ENCODE measurements around the gene KCTD11. TPM values are rescaled to one million over a fixed set of nuclear protein-coding genes. Genes with fewer than 3 reads are reported as not detected.

KCTD11 gene
- total RNA-seq, 1 experiment from 2014 or later = 5.3 TPM

DNA sequence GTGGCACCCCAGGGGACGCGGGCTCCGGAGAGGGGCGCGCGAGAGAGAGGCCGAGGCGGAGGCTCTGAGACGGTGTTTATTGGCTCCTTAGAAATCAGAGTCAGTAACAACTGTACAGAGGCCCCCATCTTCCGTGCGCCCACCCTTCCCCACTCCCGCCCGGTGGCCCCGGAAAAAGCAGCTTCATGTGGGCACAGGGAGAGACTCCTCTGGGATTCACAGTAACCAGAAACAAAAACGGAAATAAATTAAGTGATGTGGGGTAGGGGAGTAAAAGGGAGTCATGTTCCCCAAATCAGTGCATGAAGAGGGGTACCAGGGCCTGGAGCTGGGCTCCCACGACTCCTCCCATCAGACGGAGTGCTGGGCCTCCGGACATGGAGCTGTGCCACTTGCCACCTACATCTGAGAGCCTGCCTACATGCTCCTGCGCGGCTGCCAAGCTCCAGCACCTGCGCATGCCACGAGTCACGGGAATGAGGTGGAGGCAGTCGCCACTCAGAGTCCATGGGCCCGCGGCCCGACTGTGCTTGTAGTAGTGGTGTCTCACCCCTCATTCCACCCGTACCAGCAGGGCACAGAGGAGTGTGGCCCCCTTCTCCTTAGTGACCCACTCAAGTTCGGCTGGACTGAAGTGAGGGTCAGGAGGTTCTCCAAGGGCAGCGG lies 36.3 kb upstream of the KCTD11 start:
- Histone ChIP-seq H3K23me2 (ENCODE audit: insufficient read length, low read depth, low read length, poor library complexity, severe bottlenecking) (peaks cover 10% of the 10 kb centered on the region), H3K4ac (ENCODE audit: low read depth, low read length) (no peak overlapping the region), H3K79me1 (ENCODE audit: insufficient read depth, low read depth, low read length, poor library complexity, severe bottlenecking) (no peaks in the 10 kb centered on the region), H3K27me3 (ENCODE audit: insufficient read depth, low read length) (no peaks in the 10 kb centered on the region), H4K5ac (ENCODE audit: insufficient read length, low read depth, low read length) (no peak overlapping the region), H3K79me2 (ENCODE audit: insufficient read depth, low read length) (no peaks in the 10 kb centered on the region), H4K91ac (ENCODE audit: insufficient read length, low read depth, low read length) (no peak overlapping the region), H3K14ac (ENCODE audit: insufficient read depth, low read length) (no peak overlapping the region; the same call in 1 of the 2 replicates), H2AK5ac (ENCODE audit: insufficient read length, low read length) (no peak overlapping the region), H4K20me1 (ENCODE audit: control insufficient read depth, insufficient read depth, insufficient read length) (no peaks in the 10 kb centered on the region), H3K56ac (ENCODE audit: insufficient read length, low read depth, low read length) (no peak overlapping the region), H4K8ac (replicated peaks; ENCODE audit: insufficient read length, low read depth, low read length) (no peak overlapping the region), H3K27ac (ENCODE audit: insufficient read length, low read depth, low read length) (no peak overlapping the region), H2BK12ac (ENCODE audit: insufficient read length, low read depth, low read length) (no peak overlapping the region), H3K23ac (ENCODE audit: insufficient read length, low read depth, low read length) (no peak overlapping the region), H3K9ac (ENCODE audit: extremely low read depth, insufficient read length, low read length) (peak overlapping the region; percentile 58), H3T11ph (ENCODE audit: low read length) (no peak overlapping the region), H3K4me2 (ENCODE audit: insufficient read depth, insufficient read length, low read length) (peak overlapping the region; percentile 50), H2BK5ac (ENCODE audit: insufficient read length, low read length) (no peak overlapping the region), H3K4me1 (ENCODE audit: insufficient read depth, low read length) (no peaks in the 10 kb centered on the region), H2BK20ac (ENCODE audit: low read depth, low read length, poor library complexity, severe bottlenecking) (no peak overlapping the region), H2BK15ac (ENCODE audit: low read depth, low read length) (no peak overlapping the region), H2BK120ac (ENCODE audit: low read depth, low read length, poor library complexity, severe bottlenecking) (no peak overlapping the region), H3K18ac (ENCODE audit: insufficient read length, low read depth, low read length) (peak overlapping the region; percentile 77), H2AFZ (ENCODE audit: low read length) (no peak overlapping the region), H3K9me3 (ENCODE audit: control insufficient read depth, low read depth, low read length) (no peaks in the 10 kb centered on the region)
- no peak for DNase-seq
- Mint-ChIP-seq H3K9me3 (no peaks in the 10 kb centered on the region; a peak in 1 of 5 replicates), H3K27ac (peak overlapping the region; percentile 79 to 94 (median 86); a peak in 5 of 7 replicates), H3K4me1 (peaks cover 18% of the 10 kb centered on the region in 2 experiments), H3K27me3 (ENCODE audit: low read depth) (no peaks in the 10 kb centered on the region; the same call in 1 of the 2 replicates), H3K36me3 (ENCODE audit: insufficient read depth in 1 of 3, low read depth in 3 of 3) (peaks cover 39 to 78% (median 74%) of the 10 kb centered on the region in 3 experiments), H3K4me3 (peak overlapping the region; percentile 77 to 85)
- no CpG with 5 or more reads among the region's 30 CpGs for WGBS (ENCODE audit: extremely low coverage, insufficient read length, low lambda C conversion rate)
- TF ChIP-seq CTCF (conservative IDR thresholded peaks at IDR 0.05) = no peak

Data from H9 (cell line).